HG03103 (cell line): ENCODE measurements around the gene ARHGEF6.
"Not testable (repeated sequence)": the region's sequence is repeated elsewhere in the genome, so short reads cannot be mapped to it uniquely, and the experiment has no call there.

Experiments used
- ATAC-seq: cut with Tn5 transposase; IDR thresholded peaks from one replicate; pipeline ENCODE4 v1.9.1; 2021; ENCODE audit warnings: low read depth; ENCODE audit not compliant: unreplicated experiment

Gene ARHGEF6

GRCh38 chrX:136789856-136790255 is 9.1 kb upstream of the ARHGEF6 start:
- ATAC-seq: no peak

- ATAC-seq: no peak
Measured at GRCh38 chrX:136784231-136784630, 3.5 kb upstream of the ARHGEF6 start.

DNA sequence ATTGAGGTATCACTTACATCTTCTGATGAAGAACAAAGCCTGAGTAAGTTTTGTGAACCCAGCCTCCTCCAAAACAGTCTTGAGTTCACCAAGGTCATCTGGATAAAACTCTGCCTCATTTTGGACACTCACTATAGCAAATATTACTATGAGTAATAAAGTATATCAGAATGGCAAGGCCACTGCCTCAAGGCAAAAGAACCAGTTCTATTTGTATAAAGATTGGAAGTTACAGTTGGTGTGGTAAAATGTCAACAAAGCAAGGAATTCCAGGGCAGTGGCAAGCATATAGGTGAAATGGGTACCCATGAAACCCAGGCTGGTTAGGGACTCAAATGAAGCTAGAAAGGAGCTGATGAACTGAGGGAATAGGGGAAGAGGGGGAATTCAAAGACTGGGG is 2.4 kb upstream of the ARHGEF6 start:
- no peak for ATAC-seq

DNA sequence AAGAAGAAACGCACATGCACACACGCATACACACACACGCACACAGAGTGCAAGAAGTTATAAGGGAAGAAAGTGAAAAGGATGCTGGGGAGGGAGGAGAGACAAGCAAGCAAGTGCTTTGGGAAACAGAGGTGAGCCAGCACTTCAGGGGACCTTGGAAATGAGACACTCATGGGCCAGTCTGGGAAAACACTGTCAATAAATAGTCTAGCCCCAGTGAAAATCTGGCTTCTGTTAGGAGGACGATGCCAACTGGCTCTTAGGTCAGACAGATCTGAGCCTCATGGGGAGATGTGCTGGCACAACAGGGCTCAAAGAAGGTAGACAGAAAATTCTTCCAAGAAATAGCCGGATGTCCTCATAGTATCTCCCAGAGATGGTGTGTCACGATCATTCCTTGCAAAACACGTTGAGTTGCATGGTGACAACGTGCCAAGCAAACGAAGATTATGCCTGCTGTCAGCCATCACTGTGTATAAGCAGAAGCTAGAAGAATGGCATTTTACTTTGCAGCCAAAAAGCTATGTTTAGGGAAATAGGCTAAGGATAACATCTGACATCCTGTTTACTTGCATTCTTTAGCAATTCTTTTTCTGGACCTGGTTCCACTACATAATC is 557 bp upstream of the ARHGEF6 start:
- ATAC-seq: no peak

DNA sequence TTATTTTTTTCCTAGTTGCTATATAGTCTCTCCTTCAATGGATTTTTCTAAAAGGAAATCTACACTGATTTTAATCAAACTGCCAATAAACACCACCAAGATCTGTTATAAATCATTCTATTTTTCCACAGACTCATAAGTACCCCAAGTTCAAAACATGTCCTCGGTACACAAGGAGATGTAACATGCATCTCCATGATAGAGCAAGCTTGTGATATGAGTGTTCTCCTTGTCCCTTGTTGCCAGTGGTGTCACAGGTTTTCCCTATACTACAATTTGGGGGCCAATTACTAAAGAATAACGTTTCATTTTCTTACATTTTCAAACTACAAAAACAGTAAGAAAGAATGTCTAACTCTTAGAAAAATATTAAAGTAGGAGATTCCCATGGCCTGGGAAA is 491 bp downstream of the ARHGEF6 start:
- ATAC-seq: no peak

DNA sequence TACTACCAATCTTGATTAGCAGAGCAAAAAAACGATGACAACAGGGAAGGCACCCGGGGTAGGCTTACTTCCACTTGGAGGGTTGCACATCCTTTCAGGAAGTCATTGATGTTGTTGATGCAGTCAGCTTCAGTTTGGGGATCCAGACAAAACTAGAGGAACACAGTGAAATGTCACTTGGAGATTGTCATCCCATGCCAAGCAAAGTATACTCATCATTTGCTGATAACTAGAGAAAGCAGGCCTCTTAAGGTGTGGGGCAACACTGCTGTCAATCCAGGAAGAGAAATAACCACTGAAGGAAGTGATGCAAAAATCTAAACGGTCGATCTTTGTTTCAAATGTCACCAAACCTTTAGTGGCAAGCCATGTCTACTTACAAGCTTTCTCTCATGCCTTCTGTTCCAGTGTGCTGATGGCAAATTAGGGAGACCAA is 1.4 kb downstream of the ARHGEF6 start:
- ATAC-seq: no peak

DNA sequence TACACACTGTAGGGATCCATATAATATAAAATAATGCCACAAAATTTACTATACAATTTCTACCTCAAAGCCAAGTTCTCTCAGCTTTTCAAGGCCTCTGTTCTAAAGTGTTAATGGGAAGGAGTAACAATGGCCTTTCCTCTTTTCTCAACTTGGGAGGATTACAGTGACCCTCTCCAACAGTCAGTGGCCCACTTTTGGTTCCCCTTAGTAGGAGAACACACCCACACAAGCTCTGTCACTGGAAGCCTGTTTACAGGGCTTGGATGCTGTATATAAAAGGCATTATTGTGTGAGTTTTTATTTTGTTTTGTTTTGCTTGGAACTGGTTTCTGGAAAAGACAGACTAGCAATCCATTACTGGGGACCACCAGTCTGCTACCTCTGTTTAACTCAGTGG is 1.8 kb downstream of the ARHGEF6 start:
- no peak for ATAC-seq

DNA sequence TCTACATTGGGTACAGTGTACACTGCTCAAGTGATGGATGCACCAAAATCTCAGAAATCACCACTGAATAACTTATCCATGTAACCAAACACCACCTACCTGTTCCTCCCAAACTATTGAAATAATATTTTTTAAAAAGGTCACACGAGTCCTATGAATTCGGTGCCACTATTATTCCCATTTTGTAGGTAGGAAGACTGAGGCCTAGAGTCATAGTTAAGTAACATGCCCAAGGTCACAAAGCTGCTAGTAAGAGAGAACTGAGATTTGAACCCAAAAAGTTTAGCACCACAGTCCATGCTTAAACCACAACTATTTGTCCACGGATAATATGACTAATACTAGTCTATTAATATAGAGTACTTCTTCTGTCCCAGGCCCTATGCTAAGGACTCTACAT is 2.7 kb downstream of the ARHGEF6 start:
- ATAC-seq: no peak

DNA sequence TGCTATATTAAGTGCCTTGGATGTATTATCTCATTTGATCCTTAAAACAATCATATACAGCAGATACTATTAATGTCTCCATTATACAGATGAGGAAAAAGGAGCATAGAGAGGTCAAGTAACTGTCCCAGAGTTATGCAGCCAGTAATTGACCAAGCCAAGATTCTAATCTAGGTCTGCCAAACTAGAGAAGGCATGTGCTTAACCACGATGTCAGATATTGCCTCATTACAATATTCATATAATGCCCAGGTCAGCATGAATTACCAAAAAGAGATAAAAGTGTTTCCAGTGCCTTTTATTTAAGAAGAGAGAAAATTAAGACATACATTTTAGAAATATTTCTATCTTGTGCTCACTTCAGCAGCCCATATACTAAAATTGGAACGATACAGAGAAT is 7.1 kb downstream of the ARHGEF6 start:
- ATAC-seq: no peak

DNA sequence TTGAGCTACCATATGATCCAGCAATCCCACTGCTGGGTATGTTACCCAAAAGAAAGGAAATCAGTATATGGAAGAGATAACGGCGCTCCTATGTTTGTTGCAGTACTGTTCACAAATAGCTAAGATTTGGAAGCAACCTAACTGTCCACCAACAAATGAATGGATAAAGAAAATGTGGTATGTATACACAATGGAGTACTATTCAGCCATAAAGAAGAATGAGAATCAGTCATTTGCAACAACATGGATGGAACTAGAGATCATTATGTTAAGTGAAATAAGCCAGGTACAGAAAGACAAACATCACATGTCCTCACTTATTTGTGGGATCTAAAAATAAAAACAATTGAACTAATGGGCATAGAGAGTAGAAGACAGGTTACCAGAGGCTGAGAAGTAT is 8.9 kb downstream of the ARHGEF6 start:
- not testable (repeated sequence) for ATAC-seq

DNA sequence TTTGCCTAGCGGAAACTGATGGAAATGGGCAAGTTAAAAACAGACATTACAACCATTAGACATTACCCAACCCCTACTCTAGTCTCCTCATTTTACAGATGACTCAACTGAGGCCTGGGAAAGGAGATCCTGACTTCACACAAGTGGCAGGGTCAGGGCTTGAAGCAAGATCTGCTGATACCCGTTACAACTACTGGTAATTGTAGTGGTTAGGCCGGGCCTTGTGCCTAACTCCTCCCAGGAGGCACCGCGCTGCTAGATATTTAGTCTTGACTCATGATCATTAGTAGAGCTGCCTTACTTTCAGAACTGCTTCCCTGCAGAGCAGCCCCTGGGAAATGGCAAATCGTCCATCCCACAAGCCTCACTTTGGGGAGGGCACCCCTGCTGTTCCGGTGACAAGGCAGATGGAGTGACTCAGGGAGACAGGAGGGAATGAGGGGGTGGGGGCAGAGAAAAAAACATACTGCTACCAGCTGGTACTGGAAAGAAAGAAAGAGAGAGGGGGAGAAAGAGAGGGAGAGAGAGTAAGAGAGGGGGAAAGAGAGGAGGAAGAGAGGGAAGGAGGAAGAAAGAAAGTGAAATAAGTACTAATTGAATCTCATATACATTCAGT is 12.2 kb downstream of the ARHGEF6 start:
- peak; percentile 39 for ATAC-seq

GRCh38 chrX:136767104-136767941 is 13.4 kb downstream of the ARHGEF6 start:
- ATAC-seq: peak; percentile 64

DNA sequence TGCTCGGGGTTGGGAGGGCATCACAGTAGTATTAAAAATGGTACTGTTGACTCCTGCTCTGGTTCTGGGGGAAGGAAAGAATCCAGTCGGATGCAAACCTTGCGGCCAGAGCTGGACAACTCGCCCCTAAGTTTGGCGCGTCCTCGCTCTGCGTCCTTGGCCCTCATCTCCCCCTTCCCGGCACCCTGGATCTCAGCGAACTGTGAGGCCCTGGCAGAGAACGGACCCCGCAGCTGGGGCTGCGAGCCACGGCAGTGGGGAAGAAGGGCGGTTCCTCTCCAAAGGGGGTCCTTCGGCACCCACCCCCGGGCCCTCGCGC is 14.0 kb downstream of the ARHGEF6 start:
- ATAC-seq: no peak

DNA sequence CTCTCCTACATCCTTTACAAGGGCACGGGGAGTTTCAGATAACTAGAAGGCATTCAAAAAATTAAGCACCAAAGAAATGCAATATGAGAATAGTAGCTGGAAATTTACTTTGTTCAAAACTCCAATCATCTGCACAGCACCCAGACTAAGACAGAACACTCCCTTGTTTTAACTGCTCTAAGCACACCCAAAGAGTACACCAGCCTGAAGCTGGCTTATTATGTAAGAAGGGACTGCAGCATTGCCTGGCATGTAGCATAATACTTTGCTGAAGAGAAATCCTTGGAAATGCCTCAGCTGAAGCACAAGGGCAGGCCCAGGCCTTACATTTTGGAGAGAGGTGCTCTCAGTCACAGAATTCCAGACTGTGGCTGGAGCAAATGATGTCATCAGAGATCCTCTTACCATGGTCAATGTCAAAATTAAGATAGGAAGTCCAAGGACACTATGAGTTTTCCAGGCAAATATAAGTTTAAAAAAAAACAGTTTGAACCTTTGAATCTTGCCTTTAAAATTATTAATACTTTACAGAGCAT is 14.8 kb downstream of the ARHGEF6 start:
- no peak for ATAC-seq

GRCh38 chrX:136764206-136764605 is 16.5 kb downstream of the ARHGEF6 start:
- ATAC-seq: no peak

DNA sequence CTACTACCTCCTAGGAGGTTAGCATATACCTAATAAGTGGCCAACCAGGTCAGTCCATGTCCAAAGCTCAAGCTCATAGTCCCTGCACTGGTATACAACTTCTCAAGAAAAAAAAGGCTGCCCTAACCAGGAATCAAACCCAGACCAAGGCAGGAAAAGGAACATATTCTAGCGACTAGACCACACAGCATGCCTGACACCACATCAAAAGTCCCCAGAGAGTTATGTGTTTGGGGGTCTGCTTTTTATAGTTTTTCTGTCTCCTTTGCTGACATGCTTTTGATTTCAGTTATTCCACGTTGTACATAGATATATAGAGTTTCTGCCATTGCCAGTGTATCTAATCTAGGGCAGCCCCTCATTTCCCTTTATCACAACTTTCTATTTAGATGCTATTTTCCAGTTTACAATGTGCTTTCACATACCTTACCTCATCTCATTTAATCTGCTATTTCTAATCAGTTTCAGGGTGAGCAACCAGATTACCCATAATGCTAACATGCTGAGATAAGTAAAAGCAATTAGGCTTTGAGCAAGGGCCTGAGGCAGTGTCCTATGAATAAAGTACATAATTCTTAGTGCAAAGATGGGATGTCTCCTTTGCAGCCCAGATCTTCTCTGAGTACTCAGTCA is 17.8 kb downstream of the ARHGEF6 start:
- ATAC-seq: no peak

DNA sequence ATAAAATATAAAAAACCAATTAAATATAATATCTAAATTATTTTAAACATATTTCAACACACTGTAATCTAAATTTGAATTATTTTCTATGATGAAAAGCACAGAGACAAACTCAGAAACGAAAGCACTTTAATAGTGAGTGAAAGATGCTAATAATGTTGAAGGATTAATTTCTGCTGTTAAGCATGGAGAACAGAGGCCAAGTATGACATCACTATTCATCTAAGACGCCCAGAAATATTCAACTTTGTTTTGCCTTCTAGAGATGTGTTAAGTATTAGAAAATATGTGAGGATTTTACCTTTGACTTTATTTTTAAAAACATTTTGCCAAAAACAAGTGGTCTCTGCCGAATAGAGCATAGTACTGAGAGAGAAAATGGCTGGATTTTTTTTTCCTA is 19.3 kb downstream of the ARHGEF6 start:
- no peak for ATAC-seq

DNA sequence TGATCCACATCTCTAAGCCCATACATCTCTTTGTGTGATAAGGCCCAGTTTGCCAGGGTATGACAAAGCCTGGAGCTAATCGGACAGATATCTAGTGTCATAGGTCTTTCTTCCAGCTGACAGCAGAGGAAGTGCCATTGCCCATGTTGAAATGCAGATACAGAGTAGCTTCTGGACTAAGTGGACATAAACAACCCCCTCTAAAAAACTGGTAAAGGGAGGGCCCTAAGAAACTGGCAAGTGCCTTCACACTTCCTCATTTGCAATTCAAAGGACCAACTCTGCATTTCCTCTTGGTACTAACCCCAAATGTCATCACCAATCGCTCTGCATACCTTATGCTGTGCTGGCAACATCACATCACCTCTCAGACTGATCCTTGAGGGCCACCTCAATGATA is 20.8 kb downstream of the ARHGEF6 start:
- peak; percentile 73 for ATAC-seq

DNA sequence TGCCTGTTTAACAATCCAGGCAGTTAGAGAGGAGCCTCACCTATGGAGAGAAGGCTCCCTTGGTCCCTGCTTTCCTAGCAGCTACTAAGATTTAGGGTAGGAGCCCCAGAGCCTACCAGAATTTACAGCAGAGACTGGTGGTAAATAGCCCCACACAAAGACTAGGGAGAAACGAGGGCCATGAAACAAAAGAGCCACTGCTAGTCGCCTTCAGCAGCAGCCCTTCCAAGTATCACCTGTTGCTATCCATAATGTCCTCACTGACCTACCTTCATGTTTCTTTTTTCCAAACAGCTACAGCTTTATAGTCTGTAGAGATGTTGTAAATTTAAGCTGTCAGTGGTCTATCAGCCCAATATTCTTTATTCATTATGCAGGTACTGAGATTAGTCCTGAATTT is 25.3 kb downstream of the ARHGEF6 start:
- ATAC-seq: no peak

GRCh38 chrX:136754651-136755050 is 26.1 kb downstream of the ARHGEF6 start:
- ATAC-seq: no peak

- ATAC-seq: no peak
Measured at GRCh38 chrX:136752796-136753195, 27.9 kb downstream of the ARHGEF6 start.
